GM12878 (cell line): ENCODE data around the gene GSTT4. TPM values are rescaled to one million over a fixed set of nuclear protein-coding genes. Genes with fewer than 3 reads are reported as not detected.

Experiments
- ATAC-seq: fragments of 200-7000 bp; cut with Tn5 transposase; 3 replicates; pipeline ENCODE4 v1.9.1; 2020; ENCODE audit warnings: mild to moderate bottlenecking, moderate library complexity
- BruUV-seq: library from RNA; stranded (reverse); fragments of 400-500 nt; replicated peaks from 2 replicates; lab custom pipeline; 2021; lab: Mats Ljungman, UMichigan
- CTCF ChIA-PET: fragments of 300-600 bp; sonication (Branson Sonifier 250); formaldehyde crosslinking; extraction: SDS; loops from one replicate; lab custom pipeline; 2021; ENCODE audit warnings: inconsistent platforms; lab: Yijun Ruan, JAX
- POLR2A ChIA-PET: fragments of 350-600 bp; formaldehyde crosslinking; extraction: SDS; loops from one replicate; lab custom pipeline; 2021; ENCODE audit warnings: inconsistent platforms; lab: Charles Lee
- RAD21 ChIA-PET: fragments of 300-600 bp; sonication (Branson Sonifier 250); formaldehyde crosslinking; loops from one replicate; lab custom pipeline; 2023; ENCODE audit warnings: antibody characterized with exemption; ENCODE audit not compliant: unreplicated experiment; lab: Charles Lee
- SMC1A ChIA-PET: fragments of 300-600 bp; sonication (Branson Sonifier 250); formaldehyde crosslinking; loops from one replicate; lab custom pipeline; 2023; ENCODE audit not compliant: unreplicated experiment, uncharacterized antibody; lab: Charles Lee
- DNase-seq: peaks from one replicate; pipeline ENCODE4 v3.0.0-alpha.2; 2011; ENCODE audit warnings: low read depth, low spot score
- FAIRE-seq: peaks from 3 replicates; lab custom pipeline; 2011; peaks lifted over from hg19 to GRCh38; lab: Jason Lieb, UNC
- H2AFZ ChIP-seq: 2 replicates; pipeline ENCODE4 v1.6.0; 2011; ENCODE audit warnings: low read depth, low read length, control low read depth; ENCODE audit not compliant: control insufficient read depth
- H3K27ac ChIP-seq: 2 replicates; pipeline ENCODE4 v1.5.1; 2011; ENCODE audit warnings: control low read depth; ENCODE audit not compliant: control insufficient read depth, insufficient read depth
- H3K27me3 ChIP-seq, 2 experiments: replicated peaks in 1 of 2; 2 replicates each; pipeline versions ENCODE4 v1.6.0 to v1.6.1; 2011; ENCODE audit warnings: low read length in 1 of 2; ENCODE audit not compliant: control insufficient read depth in 2 of 2, insufficient read depth in 2 of 2
- H3K36me3 ChIP-seq, 2 experiments: 2 replicates each; pipeline ENCODE4 v1.5.1; 2011; ENCODE audit warnings: low read length in 1 of 2; ENCODE audit not compliant: control insufficient read depth in 2 of 2, insufficient read depth in 2 of 2
- H3K4me1 ChIP-seq: 2 replicates; pipeline ENCODE4 v1.6.1; 2011; ENCODE audit warnings: mild to moderate bottlenecking, low read length, moderate library complexity, mixed read lengths; ENCODE audit not compliant: control insufficient read depth, insufficient read depth
- H3K4me2 ChIP-seq: 2 replicates; pipeline ENCODE4 v1.6.0; 2011; ENCODE audit warnings: control low read depth; ENCODE audit not compliant: control insufficient read depth, insufficient read depth
- H3K4me3 ChIP-seq: fragments of 200-600 bp; sonication (generic); 2 replicates; pipeline ENCODE4 v1.5.1; 2016
- H3K79me2 ChIP-seq: 2 replicates; pipeline ENCODE4 v1.6.0; 2011; ENCODE audit warnings: low read length; ENCODE audit not compliant: control insufficient read depth, insufficient read depth
- H3K9ac ChIP-seq: 2 replicates; pipeline ENCODE4 v1.8.0; 2011; ENCODE audit warnings: low read length, control low read depth, mixed read lengths; ENCODE audit not compliant: control insufficient read depth, insufficient read depth
- H3K9me3 ChIP-seq: replicated peaks from 3 replicates; pipeline ENCODE4 v1.5.1; 2011; ENCODE audit warnings: mild to moderate bottlenecking, low read length; ENCODE audit not compliant: control insufficient read depth, insufficient read depth
- H4K20me1 ChIP-seq: 2 replicates; pipeline ENCODE4 v1.6.0; 2011; ENCODE audit not compliant: control insufficient read depth, insufficient read depth
- CEBPB ChIP-seq, 2 experiments: fragments of 150-350 bp in 1 of 2; IDR thresholded peaks; 2 replicates each; pipeline ENCODE4 v1.6.1; 2012 to 2014; ENCODE audit warnings: low read depth in 2 of 2, low read length in 2 of 2, borderline replicate concordance in 1 of 2, inconsistent platforms in 1 of 2
- IKZF2 ChIP-seq, 2 experiments: fragments of 450-650 bp; IDR thresholded peaks; 2 replicates each; pipeline ENCODE4 v1.6.1; 2017; ENCODE audit warnings: mild to moderate bottlenecking in 2 of 2, moderate library complexity in 2 of 2
- LARP7 ChIP-seq: fragments of 450-650 bp; IDR thresholded peaks from 2 replicates; pipeline ENCODE4 v1.6.1; 2017; ENCODE audit warnings: mild to moderate bottlenecking
- NR2C2 ChIP-seq: IDR thresholded peaks from 2 replicates; pipeline ENCODE4 v1.6.1; 2011; ENCODE audit warnings: borderline replicate concordance, low read depth; ENCODE audit not compliant: control insufficient read depth, insufficient read length
- SREBF2 ChIP-seq: IDR thresholded peaks from 2 replicates; pipeline ENCODE4 v1.6.1; 2012; ENCODE audit warnings: mild to moderate bottlenecking, low read length
- TBL1XR1 ChIP-seq: IDR thresholded peaks from 2 replicates; pipeline ENCODE4 v1.6.1; 2012; ENCODE audit warnings: low read depth, low read length, improper control_type of control experiment
- USF2 ChIP-seq: IDR thresholded peaks from 2 replicates; pipeline ENCODE4 v1.6.1; 2011; ENCODE audit warnings: low read depth, low read length, improper control_type of control experiment, borderline replicate concordance
- ZBTB40 ChIP-seq: fragments of 450-650 bp; IDR thresholded peaks from 2 replicates; pipeline ENCODE4 v1.6.1; 2016; ENCODE audit warnings: mild to moderate bottlenecking, moderate library complexity, borderline replicate concordance
- ZNF592 ChIP-seq: fragments of 450-650 bp; IDR thresholded peaks from 2 replicates; pipeline ENCODE4 v1.6.1; 2017; ENCODE audit warnings: mild to moderate bottlenecking, moderate library complexity
- ZSCAN29 ChIP-seq: fragments of 450-650 bp; IDR thresholded peaks from 2 replicates; pipeline ENCODE4 v1.6.1; 2017; ENCODE audit warnings: mild to moderate bottlenecking, moderate library complexity
- WGBS: methylation state at CpG from one replicate; pipeline ENCODE4 v1.1.6; 2016; ENCODE audit warnings: low lambda C conversion rate; ENCODE audit not compliant: insufficient replicate concordance, insufficient coverage; ENCODE audit errors: missing lambda C conversion rate; 5-methylcytosine and 5-hydroxymethylcytosine counted together
- in situ Hi-C: fragments of 300-500 bp; cut with MboI; formaldehyde crosslinking; loops from 9 replicates; pipeline ENCODE4 v1.14.3; 2018; ENCODE audit warnings: mixed read lengths
- intact Hi-C: fragments of 100-400 bp; cut with micrococcal nuclease; formaldehyde crosslinking; loops from one replicate; pipeline ENCODE4 v1.14.2; 2022; ENCODE audit not compliant: unreplicated experiment
- polyA plus RNA-seq, 11 experiments: library from polyadenylated mRNA; depleted of rRNA in 4 of 11; unstranded in 6 of 11; stranded (reverse) in 5 of 11; fragments of >200 nt; fragmentation: Nextera tagmentation in 4 of 11; fragmentation: Illumina TruSeq in 1 of 11; extraction: Ambion mirVana in 4 of 11; extraction: Trizol in 1 of 11; gene quantifications; 1 replicate in 1 of 11; 2 replicates in 10 of 11; pipeline versions ENCODE4 v1.2.1 to v1.2.3, GENCODE V29; 2011 to 2016; ENCODE audit warnings: inconsistent platforms in 2 of 11, missing spikeins in 2 of 11, low read depth in 1 of 11
- total RNA-seq, 4 experiments: library from RNA; depleted of rRNA in 3 of 4; stranded (reverse); fragments of >200 nt in 3 of 4; fragmentation: Illumina TruSeq in 1 of 4; extraction: Trizol in 1 of 4; gene quantifications; 2 replicates each; pipeline versions ENCODE4 v1.2.1 to v1.2.3, GENCODE V29; 2013 to 2021

GSTT4 gene
- total and polyA plus RNA-seq, 10 of the 15 experiments (the other 5 are each of a cell fraction or from before 2014, with no cell fraction given): not detected

GRCh38 chr22:24010018-24010391 is 4.8 kb upstream of the GSTT4 start (continued):
- TF ChIP-seq ZSCAN29: no peak
- no peak for TF ChIP-seq USF2

GRCh38 chr22:24009227-24010017 is 4.2 kb upstream of the GSTT4 start:
- FAIRE-seq: no peak
- Histone ChIP-seq H4K20me1 (no peaks in the 10 kb centered on the region), H3K36me3 (no peaks in the 10 kb centered on the region), H3K4me1 (no peaks in the 10 kb centered on the region), H3K27ac (no peak overlapping the region), H3K4me2 (no peak overlapping the region), H2AFZ (no peak overlapping the region), H3K4me3 (no peak overlapping the region), H3K9ac (no peak overlapping the region), H3K27me3 (no peaks in the 10 kb centered on the region), H3K79me2 (peaks cover 27% of the 10 kb centered on the region), H3K9me3 (no peaks in the 10 kb centered on the region)
- DNase-seq: no peak
- ChIA-PET SMC1A (interaction anchor here (1.4 kb wide), 1 partner anchor 17 kb away, joined by 4 read pairs; no protein-coding TSS in a partner anchor), CTCF (interaction anchor here (1.6 to 2.5 kb wide), 3 partner anchors 18 to 148 kb away, joined by 3 to 12 read pairs (median 6); no protein-coding TSS in a partner anchor), RAD21 (interaction anchor here (0.6 to 2.3 kb wide), 2 partner anchors 27 to 148 kb away, joined by 4 to 12 read pairs; no protein-coding TSS in a partner anchor), POLR2A (interaction anchor here (1.2 kb wide), 1 partner anchor 39 kb away, joined by 3 read pairs; no protein-coding TSS in a partner anchor)
- in situ Hi-C loops (loop anchor here (5.0 kb wide), 1 partner anchor 72 kb away; no protein-coding TSS in a partner anchor), intact Hi-C loops (loop anchor here (10.0 kb wide), 1 partner anchor 65 kb away; no protein-coding TSS in a partner anchor)
- 75% methylated on average over 7 of the region's 7 CpGs for WGBS
- no peak for ATAC-seq
- no TSS peak for BruUV-seq
- TF ChIP-seq SREBF2 (no peak), NR2C2 (no peak), IKZF2 (IDR thresholded peaks at IDR 0.05) (no peak), LARP7 (no peak), ZBTB40 (no peak), CEBPB (IDR thresholded peaks at IDR 0.05; ENCODE audit: borderline replicate concordance in 1 of 2, low read depth in 2 of 2, low read length in 2 of 2) (no peak), TBL1XR1 (no peak), ZNF592 (no peak)
